ENCODE results near the gene TERT.

The TERT gene

DNA sequence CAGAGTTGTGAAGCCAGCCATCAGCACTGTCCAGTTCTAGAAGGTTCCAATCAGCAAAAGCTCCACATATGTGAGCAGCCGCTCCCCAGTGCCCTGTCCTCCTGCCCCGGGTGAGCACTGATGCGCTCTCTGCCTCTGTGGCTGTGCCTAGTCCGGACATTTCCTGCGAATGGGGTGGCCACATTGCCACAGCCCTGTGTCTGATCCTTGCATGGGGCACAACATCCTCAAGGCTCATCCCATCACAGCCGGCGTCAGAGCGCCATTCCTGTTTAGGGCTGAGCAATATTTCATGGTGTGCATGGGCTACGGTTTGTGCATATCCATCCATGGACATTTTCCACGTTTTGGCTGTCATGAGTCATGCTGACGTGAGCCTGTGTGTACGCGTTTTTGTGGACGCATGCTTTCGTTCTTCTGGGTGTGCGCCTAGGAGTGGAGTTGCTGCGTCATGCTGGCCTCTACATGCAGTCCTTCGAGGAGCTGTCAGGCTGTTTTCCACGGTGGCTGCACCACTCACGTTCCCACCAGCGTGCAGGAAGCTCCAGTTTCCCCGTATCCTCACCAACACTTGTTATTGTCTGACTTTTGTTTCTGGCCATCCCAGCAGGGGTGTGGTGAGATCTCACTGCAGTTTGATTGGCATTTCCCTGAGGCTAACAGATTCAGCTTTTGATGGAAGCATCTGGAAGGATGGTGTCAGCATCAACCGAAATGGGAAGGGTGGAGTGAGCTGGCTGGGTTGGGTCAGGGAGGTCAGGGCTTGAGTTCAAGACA, 79.4 kb downstream of the TERT start:
- no peak for DNase-seq

DNA sequence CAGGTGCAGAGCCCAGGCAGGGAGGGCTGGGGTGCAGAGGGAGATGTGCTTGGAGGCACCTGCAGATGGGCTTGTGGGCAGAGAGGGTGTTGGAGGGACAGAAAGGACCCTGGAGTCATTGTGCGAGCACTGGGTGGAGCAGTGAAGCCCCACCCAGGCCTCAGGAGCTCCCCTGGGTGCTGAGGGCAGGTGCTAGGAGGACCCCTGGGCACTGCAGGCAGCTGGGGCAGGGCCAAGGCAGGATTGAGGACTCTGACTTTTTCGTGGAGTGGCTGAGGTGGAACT, 80.0 kb downstream of the TERT start:
- no peak for DNase-seq

DNA sequence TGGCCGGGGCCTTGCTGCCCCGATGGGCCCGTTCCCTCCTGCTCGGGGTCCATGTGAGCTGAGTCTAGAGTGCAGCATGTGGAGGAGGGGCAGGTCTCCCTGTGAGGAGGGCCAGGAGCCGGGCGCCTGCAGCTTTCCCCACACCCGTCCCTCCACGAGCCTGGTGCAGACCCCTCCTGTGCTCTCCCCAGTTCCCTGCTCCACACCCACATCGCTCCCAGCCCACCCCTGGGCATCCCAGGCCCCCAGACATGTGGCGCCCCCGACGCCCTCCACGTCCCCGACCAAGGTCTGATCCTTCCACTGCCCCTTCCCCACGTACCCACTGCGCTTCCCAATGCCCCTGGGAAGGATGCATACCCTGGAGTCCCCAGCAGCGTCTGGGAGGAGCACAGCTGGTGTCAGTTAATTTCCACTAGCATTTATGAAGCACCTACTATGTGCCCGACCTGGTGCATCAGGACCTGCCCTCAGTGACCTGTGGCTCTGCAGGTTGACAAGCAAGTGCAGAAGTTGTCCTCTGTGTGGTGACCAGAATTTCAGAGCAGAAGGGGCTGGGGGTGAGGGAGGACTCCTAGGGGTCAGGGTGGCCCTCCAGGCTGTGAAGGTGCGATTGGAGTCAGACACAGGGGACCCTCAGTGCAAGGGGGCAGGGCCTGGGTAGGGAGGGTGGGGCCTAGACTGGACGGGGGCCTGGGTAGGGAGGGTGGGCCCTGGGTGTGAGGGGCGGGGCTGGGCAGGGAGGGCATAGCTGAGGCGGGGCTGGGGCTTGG, 80.5 kb downstream of the TERT start:
- no peak for DNase-seq

DNA sequence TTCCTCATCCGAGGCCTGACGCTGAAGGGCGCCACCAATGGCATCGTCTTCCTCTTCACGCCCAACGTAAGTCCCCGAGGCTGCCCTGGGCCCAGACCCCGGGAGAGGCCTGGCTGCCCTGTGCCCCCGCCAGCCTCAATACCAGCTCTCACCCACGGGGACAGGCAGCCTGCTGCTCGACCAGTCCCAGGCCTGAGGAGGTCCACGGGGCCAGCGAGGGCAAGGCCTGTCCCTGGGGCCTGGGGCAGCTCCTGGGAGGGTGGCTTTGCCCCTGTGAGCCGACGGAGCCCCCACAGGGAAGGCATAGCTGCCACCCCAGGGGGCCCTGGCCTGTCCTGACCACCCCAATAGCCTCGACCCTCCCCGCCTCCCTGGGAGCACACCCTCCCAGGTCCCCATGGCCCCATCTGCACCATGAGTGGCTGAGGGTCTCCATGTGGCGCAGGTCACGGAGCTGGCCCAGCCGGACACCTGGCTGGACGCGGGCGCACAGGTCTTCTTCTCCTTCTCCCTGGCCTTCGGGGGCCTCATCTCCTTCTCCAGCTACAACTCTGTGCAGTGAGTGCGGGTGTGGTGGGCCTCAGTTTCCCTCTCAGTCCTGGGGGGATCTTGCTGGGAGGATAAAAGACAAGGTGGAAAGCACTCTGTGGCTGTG, 81.2 kb downstream of the TERT start:
- DNase-seq, result no peak

DNA sequence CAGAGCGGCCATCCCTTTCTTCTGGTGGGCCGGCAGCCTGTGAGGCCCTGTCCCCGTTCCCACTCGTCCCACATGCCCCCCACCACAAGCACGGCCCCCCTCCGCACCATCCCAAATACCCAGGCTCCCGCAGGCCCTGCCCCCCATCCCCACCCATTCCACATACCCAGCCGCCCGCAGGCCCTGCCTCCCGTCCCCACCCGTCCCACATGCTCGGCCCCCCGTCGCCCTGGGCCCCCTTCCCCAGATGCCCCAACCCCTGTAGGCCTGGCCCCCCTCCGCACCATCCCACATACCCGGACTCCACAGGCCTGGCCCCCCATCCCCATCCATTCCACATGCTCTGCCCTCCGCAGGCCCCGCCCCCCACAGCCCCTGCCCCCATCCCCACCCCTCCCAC, 82.0 kb downstream of the TERT start:
- no peak for DNase-seq

DNA sequence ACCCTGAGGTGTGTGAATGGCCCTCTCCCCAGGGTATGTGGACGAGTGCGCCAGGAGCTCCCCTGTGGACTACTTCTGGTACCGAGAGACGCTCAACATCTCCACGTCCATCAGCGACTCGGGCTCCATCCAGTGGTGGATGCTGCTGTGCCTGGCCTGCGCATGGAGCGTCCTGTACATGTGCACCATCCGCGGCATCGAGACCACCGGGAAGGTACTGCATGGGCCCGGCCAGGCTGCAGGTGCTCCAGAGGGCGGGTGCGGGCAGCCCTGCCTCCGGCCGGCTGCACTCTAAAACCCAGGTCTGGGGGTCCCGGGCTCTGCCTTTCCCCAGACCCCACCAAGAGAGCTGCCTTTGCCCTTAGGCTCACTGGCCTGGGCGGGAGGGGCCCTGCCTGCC, 82.6 kb downstream of the TERT start:
- no peak for DNase-seq

DNA sequence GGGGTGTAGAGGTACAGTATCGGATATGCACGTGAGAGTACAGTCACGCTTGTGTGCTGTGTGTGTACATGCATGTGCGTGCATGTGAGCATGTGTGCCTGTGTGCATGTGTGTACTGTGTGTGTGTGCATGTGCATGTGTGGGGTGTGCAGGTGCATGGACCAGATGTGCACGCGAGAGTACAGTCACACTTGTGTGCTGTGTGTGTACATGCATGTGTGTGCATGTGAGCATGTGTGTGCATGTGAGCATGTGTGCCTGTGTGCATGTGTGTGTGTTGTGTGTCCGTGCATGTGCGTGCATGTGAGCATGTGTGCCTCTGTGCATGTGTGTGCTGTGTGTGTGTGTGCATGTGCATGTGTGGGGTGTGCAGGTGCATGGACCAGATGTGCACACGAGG, 83.2 kb downstream of the TERT start:
- DNase-seq, result no peak

DNA sequence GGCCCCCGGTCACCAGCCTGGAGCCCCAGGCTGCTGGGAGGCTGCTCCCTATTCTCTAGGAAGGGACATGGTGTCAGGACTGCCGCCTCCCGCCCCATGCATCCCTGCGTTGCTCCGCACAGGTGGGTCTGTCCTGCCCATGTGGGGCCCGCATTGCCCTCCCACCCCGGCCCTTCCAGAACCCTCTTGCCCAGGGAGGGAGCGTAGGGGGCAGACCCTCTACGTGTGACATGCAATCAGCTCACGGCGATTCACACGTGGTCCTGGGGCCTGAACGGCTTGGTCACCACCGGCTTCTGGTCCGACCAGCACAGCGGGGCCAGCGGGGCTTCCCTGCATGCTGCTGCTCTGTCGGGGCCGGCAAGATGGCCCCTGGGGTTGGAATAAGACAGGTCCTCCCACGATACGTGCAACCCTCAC, 84.0 kb downstream of the TERT start:
- DNase-seq, result no peak

DNA sequence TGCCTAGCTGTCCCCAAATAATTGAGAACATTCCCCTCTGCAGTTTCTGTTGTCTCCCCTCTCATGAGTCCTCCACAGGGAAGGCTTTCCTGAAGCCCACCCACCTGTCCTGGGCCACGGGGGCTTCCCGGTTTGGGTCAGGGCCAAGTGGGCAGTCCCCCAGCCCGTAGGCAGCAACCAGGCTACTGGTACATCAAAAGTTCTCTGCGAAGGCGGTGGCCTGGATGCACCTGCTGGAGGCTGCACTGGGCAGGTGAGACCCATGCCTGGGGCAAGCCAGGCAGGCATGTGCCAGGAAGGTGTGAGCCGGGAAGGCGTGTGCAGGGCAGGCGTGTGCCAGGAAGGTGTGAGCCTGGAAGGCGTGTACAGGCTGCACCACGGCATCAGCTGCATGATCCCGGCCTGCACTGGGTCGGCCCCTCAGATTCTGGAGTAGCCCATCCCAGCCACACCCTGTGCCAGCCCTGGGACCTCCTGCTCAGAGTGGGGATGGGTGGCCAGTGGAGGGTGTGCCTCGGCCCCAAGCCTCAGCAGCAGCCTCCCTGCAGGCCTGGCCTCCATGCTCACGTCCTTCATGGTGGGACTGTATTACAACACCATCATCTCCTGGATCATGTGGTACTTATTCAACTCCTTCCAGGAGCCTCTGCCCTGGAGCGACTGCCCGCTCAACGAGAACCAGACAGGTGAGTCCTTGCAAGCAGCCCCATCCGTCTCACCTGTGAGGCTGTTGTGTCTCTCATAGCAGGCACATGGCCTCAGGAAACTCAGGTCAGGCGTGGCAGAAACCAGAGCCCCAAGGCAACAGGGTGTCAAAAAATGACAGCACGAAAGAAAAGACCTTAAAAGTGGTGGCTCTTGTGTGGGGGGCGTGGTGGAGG, 84.7 kb downstream of the TERT start:
- DNase-seq, result no peak

DNA sequence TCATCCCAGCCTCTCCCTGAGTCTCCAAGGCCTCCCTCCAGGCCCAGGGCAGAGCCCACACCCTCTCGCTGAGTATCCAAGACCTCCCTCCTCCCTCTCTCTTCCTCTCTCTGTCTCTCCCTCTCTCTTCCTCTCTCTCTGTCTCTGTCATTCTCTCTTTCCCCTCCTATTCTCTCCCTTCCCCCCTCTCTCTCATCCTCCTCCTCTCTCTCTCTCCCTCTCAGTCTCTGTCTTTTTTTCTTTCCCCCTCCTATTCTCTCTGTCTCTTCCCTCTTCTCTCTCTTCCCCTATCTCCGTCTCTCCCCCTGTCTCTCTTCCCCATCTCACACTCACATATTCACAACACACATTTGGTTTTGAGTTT, 85.4 kb downstream of the TERT start:
- no peak for DNase-seq

DNA sequence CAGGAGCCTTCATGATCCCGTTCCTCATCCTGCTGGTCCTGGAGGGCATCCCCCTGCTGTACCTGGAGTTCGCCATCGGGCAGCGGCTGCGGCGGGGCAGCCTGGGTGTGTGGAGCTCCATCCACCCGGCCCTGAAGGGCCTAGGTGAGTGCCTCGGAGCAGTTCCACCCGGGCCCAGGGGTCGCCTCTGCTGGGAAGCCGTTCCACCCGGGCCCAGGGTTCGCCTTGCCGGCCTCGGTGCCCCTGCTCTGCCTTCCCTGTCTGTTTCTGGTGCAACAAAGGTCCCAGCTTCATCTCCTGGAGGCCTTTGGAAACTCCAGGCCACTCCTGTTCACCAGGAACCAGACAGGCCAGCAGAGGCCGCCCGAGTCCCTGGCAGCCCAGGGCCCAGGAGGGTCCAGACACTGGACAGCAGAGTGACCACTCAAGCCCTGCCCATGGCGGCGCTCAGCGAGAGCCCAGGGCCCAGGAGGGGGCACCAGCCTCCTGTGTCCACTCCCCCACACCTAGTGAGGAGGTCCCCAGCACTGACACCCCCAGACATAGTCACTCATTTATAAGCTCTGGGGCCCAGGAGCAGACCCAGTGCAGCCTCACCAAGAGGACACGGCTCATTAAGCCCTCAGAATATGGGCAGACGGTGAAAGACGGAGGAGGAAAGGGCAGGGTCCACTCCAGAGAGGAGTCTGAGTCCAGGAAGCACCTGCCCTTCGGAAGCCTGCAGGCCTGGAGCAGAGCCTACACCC, 86.0 kb downstream of the TERT start:
- DNase-seq, result no peak

DNA sequence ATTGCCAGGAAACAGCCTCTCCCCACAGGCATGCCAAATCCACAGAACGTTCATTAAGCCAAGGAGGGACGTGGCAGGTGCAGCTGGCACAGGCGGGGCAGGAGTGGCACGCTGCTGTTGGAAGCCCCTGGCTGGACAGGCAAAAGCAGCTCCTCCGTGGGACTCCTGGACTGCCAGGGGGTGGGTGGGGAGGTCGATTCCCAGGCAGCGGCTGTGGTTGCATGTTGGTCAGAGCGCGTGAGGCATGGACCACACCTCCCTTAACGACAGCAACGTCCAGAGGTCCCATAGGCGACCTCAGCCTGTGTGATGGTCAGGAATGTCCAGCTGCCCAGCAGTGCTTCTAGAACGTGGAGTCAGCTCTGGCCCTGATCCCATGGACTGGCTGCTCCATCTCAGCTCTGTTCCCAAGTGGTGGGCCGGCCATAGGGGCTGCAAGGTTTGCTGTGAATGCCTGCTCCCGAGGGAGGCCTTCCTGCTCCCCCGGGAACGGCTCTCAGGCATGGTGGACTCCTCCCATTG, 86.6 kb downstream of the TERT start:
- DNase-seq, result no peak

DNA sequence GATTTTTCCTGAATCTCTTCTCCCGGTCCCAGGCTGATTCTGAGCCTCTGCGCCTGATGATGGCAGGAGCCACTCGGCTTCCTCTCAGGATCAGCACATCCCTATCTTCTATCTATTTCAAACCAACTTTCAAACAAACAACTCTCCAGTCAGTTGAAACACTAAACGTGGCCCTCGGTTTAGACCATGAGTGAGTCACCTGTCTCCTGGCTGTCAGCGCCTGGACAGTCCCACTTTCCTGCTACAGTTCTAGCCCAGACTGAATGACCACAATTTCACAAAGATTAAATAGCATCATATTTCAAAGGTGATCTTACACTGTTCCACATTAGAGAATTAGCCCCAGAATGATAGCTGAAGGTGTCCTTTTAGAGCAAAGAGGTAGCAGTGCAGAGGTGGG, 87.3 kb downstream of the TERT start:
- DNase-seq, result no peak

DNA sequence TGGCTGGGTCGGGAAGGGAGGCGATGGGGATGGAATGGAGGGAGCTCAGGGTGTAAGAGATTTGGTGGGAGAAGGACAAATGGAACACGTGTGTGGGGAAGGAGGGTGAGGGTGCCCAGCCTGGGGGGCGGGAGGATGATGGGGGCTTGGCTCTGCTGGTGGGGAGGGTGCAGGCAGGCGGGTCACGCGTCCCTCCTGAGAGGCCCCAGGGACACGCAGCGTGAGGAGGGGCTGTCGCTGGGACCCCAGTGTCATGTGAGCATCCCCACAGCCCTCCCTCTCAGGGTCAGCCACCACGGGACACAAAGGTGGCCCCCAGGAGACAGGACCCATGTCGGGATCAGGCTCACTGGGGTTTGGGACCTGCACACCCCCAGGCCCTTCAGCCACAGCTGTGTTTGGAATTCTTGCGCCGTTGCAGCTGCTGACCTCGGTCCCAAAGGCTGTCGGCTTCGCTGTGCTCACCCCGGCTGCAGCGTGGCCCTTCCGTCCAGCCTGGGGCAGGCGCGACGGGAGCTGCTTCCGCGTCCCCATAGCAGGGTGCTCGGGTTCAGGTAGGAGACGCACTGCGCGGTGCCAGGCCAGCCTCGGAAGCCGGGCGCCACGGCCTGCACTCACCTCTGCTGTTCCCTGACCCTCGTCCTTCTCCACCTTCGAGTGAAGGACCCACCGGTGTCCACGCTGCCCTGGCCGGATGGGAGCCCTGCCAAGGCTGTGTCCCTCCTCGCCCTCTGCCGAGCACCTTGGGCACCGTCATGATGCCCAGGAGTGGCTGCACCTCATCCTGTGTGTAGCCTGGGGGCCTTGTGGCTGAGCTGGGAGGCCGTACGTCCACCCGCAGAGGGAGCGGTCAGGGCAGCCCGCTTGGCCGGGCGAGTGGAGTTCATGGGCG, 88.1 kb downstream of the TERT start:
- DNase-seq, result no peak

DNA sequence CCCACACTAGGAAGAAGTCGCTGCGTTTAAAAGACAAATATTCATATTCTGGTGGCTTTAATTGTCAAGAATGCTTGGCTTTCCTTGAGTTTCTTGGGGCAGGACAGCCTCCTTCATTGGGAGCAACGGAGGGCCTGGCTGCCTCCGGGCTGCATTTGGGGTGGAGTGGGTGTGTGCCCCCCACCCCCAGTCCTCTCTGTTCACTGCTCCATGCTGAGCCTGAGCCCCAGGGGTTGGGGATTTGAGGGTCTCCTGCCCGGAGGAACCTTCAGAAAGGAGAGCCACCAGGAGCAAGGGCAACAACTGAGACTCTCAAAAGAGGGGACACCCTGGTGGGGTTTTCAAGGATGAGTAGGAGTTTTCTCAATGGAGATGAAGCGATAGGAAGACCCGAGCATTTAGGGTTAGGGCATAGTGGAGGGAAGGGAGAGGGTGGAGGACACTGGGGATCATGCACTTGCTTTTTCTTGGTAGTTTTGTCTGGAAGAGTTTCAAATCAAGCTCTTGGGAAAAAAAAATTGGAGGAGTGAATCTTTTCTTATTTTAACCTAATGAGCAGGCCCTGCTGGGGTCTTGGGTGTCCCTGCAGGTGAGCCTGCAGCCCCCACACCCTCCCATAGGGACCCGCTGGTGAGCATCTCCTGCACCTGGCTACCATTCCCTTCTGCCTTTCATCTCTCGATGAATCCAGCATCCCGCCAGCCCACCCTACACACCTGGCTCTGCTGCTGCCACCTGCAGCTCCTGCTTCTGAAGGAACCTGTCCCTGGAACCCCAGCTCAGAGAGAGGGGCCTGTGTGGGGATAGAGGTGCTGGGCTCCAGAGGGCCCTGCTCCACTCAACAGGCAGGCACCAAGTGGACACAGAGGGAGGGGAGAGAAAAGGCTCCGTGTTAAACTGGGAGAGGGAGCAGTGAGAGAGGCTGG, 89.3 kb downstream of the TERT start:
- no peak for DNase-seq

DNA sequence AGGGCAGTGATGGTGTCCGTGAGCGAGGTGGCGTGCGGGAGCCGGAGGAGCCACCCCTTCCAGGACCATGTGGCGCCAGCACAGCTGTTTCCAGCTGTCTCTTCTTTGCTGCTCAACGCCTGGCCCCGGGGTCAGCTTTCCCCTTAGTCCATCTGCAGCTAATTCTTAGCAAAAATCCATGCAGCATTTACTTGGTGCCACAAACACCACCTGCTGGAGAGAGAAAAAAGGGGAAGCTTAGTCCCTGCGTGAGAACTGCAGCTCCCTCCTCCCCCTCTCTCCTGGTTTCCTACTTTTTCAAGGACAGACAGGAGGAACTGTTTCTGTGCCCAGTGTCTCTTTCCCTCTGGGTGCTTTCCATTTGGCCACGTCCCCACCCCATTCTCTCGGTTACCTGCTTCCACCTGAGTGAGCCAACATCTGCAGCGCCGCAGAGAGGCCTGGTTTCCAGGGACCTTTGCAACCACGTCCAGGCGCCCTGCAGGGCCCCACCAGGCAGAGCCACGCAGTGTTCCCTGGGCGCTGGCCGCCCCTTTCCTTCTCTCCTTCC, 90.1 kb downstream of the TERT start:
- no peak for DNase-seq

DNA sequence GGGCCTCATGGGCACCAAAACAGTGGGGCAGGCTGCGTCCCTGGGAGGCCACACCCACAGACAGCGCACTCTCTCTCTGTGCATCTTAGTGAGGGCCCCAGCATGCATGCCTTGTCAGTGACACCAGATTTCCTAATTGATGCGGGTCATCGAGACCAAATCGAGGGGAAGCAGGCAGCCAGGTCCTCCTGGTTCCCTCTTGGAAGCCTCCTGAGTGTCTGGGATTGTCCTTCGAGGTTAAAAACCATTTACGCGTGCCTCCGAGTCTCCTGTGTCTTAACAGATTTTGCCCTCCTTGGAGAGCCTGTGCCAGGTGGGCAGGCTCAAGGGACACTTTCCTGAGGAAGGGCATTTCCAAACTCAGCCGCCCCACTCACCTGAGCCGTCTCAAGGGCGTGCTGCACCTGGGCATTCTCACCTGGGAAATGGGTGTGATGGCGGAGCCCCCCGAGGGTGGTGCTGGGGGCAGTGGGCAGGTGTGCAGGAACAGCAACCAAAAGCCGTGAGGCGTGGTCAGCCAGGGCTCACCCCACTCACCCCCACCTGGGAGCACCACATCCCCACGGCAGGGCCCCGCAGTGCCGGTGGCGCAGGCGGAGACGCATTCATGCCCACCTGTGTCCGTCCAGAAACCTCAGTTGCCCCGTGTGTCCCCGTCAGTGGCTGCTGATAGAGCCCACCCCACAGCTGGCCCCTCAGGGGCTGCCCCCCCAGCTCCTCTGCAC, 90.7 kb downstream of the TERT start:
- no peak for DNase-seq

DNA sequence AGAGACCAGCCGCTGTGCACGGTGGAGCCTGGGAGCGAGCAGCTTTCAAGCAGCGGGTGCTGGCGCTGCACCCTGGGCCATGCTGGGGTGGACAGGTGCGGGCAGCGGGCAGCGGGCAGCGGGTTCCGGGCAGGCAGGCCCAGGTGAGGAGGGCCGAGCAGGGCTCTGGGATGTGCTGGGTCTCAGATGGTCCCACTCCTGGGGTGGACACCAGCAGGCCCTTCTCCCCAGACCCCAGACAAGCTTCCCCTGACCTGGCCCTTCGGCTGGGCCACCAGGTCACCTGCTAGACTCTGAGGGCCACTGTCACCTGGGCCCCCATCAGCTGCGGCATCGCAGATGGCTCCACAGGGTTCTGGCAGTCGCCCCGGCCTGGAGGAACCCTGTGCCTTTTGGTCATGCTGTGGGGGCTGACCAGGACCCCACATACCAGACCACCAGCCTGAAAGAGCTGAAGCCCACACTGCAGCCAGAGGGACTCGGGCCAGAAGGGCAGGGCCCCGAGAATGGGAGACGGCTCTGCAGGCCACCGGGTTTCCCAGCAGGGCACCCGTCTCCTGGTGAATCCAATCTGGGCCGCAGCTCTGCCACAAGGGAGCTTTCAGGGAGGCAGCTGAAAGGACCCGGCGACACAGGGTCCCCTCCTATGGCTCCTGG, 91.4 kb downstream of the TERT start:
- DNase-seq, result no peak
